SK-N-SH (cell line): Measurements from ENCODE around the gene FLT4. TPM values are rescaled to one million over a fixed set of nuclear protein-coding genes. Genes with fewer than 3 reads are reported as not detected.

Experiments
- CTCF ChIA-PET: fragments of 300-600, 350-600 bp; formaldehyde crosslinking; extraction: SDS; loops from one replicate; lab custom pipeline; 2021; lab: Yijun Ruan, JAX
- POLR2A ChIA-PET: fragments of 350-600 bp; sonication (Branson Sonifier 250); formaldehyde crosslinking; extraction: SDS; loops from one replicate; lab custom pipeline; 2020; ENCODE audit warnings: antibody characterized with exemption, inconsistent platforms; lab: Yijun Ruan, JAX
- DNase-seq: peaks from one replicate; pipeline ENCODE4 v3.0.0; 2012
- H2AFZ ChIP-seq: fragments of 200-600 bp; sonication (generic); 2 replicates; pipeline ENCODE4 v1.8.1; 2016; ENCODE audit warnings: antibody characterized with exemption, mild to moderate bottlenecking, low read depth
- H3F3A ChIP-seq: fragments of 200-600 bp; sonication (generic); replicated peaks from 2 replicates; pipeline ENCODE3; 2016; ENCODE audit warnings: antibody characterized with exemption, mild to moderate bottlenecking; ENCODE audit not compliant: insufficient read depth
- H3K27ac ChIP-seq, 2 experiments: fragments of 200-500 bp in 1 of 2; fragments of 200-600 bp in 1 of 2; sonication (Bioruptor generic) in 1 of 2; sonication (generic), shearing (Covaris generic) in 1 of 2; 2 replicates each; pipeline versions ENCODE4 v1.5.1 to v1.6.1; 2014 to 2016; ENCODE audit warnings: low read depth in 2 of 2, inconsistent platforms in 1 of 2, low read length in 1 of 2, mild to moderate bottlenecking in 1 of 2, mixed read lengths in 1 of 2
- H3K27me3 ChIP-seq: fragments of 200-600 bp; sonication (generic), shearing (Covaris generic); 2 replicates; pipeline ENCODE4 v1.6.1; 2016; ENCODE audit warnings: mixed run types; ENCODE audit not compliant: insufficient read depth
- H3K36me3 ChIP-seq, 2 experiments: fragments of 200-500 bp in 1 of 2; fragments of 200-600 bp in 1 of 2; sonication (Bioruptor generic) in 1 of 2; sonication (generic) in 1 of 2; replicated peaks in 1 of 2; 2 replicates each; pipeline versions ENCODE3 to v1.5.1; 2014 to 2016; ENCODE audit warnings: low read length in 1 of 2, mild to moderate bottlenecking in 1 of 2; ENCODE audit not compliant: insufficient read depth in 2 of 2, control insufficient read depth in 1 of 2
- H3K4me1 ChIP-seq, 2 experiments: fragments of 200-500 bp in 1 of 2; fragments of 200-600 bp in 1 of 2; sonication (Bioruptor generic) in 1 of 2; sonication (generic), shearing (Covaris generic) in 1 of 2; 2 replicates each; pipeline versions ENCODE4 v1.5.1 to v1.6.1; 2014 to 2016; ENCODE audit warnings: low read depth in 1 of 2, low read length in 1 of 2, mixed run types in 1 of 2; ENCODE audit not compliant: insufficient read depth in 2 of 2, control insufficient read depth in 1 of 2
- H3K4me2 ChIP-seq: fragments of 200-600 bp; sonication (generic), shearing (Covaris generic); 2 replicates; pipeline ENCODE4 v1.6.1; 2017; ENCODE audit warnings: mixed run types
- H3K4me3 ChIP-seq, 2 experiments: fragments of 200-500 bp in 1 of 2; fragments of 200-600 bp in 1 of 2; sonication (Bioruptor generic) in 1 of 2; sonication (generic), shearing (Covaris generic) in 1 of 2; 2 replicates each; pipeline versions ENCODE4 v1.5.1 to v1.8.1; 2014 to 2016; ENCODE audit warnings: low read depth in 2 of 2, inconsistent platforms in 1 of 2, low read length in 1 of 2, mild to moderate bottlenecking in 1 of 2, mixed read lengths in 1 of 2, moderate library complexity in 1 of 2
- H3K79me2 ChIP-seq: fragments of 200-600 bp; sonication (generic); 2 replicates; pipeline ENCODE4 v1.8.1; 2017; ENCODE audit warnings: mild to moderate bottlenecking; ENCODE audit not compliant: insufficient read depth
- H3K9ac ChIP-seq: fragments of 200-600 bp; sonication (generic); 2 replicates; pipeline ENCODE4 v1.6.1; 2017; ENCODE audit warnings: mixed run types
- H3K9me2 ChIP-seq: fragments of 200-600 bp; sonication (generic); 2 replicates; pipeline ENCODE4 v1.6.1; 2017; ENCODE audit warnings: mixed run types
- H3K9me3 ChIP-seq: fragments of 200-600 bp; sonication (generic); 2 replicates; pipeline ENCODE4 v1.6.1; 2017; ENCODE audit warnings: mixed run types, mild to moderate bottlenecking, moderate library complexity
- H4K20me1 ChIP-seq: fragments of 200-600 bp; sonication (generic); 2 replicates; pipeline ENCODE4 v1.6.1; 2017; ENCODE audit warnings: mild to moderate bottlenecking, mixed run types; ENCODE audit not compliant: insufficient read depth
- ELF1 ChIP-seq: IDR thresholded peaks from 2 replicates; pipeline ENCODE4 v1.4.0; 2012
- EP300 ChIP-seq, 2 experiments: IDR thresholded peaks; 2 replicates each; pipeline versions ENCODE4 v1.4.0 to v1.6.1; 2012; ENCODE audit warnings: borderline replicate concordance in 1 of 2, low read depth in 1 of 2, low read length in 1 of 2
- FOXJ3 ChIP-seq: sonication (generic); formaldehyde crosslinking; IDR thresholded peaks from 2 replicates; pipeline ENCODE4 v1.5.1; 2020; ENCODE audit warnings: mild to moderate bottlenecking, missing genetic modification reagents
- FOXM1 ChIP-seq: IDR thresholded peaks from 2 replicates; pipeline ENCODE4 v1.4.0; 2012; ENCODE audit warnings: low read depth, mild to moderate bottlenecking
- GABPA ChIP-seq: IDR thresholded peaks from 2 replicates; pipeline ENCODE4 v1.4.0; 2012; ENCODE audit warnings: low read depth, mild to moderate bottlenecking
- MAX ChIP-seq: IDR thresholded peaks from 2 replicates; pipeline ENCODE4 v1.4.0; 2012; ENCODE audit warnings: low read depth
- MXI1 ChIP-seq: IDR thresholded peaks from 2 replicates; pipeline ENCODE4 v1.6.1; 2012; ENCODE audit warnings: mild to moderate bottlenecking, low read depth, low read length, improper control_type of control experiment
- NFIC ChIP-seq: IDR thresholded peaks from 2 replicates; pipeline ENCODE4 v1.4.0; 2012; ENCODE audit warnings: borderline replicate concordance
- PBX3 ChIP-seq: IDR thresholded peaks from 2 replicates; pipeline ENCODE4; 2012
- POLR2AphosphoS5 ChIP-seq: IDR thresholded peaks from 2 replicates; pipeline ENCODE4 v1.6.1; 2012; ENCODE audit warnings: low read depth, low read length
- RCOR1 ChIP-seq: fragments of 150-350 bp; IDR thresholded peaks from 2 replicates; pipeline ENCODE4 v1.6.1; 2017; ENCODE audit warnings: antibody characterized with exemption, low read length
- RFX5 ChIP-seq: IDR thresholded peaks from 2 replicates; pipeline ENCODE4 v1.6.1; 2012; ENCODE audit warnings: mild to moderate bottlenecking, improper control_type of control experiment, low read length
- RXRA ChIP-seq: IDR thresholded peaks from 2 replicates; pipeline ENCODE4 v1.4.0; 2012; ENCODE audit warnings: low read depth, mild to moderate bottlenecking, borderline replicate concordance
- TAF1 ChIP-seq: IDR thresholded peaks from 2 replicates; pipeline ENCODE4 v1.6.1; 2012; ENCODE audit warnings: low read depth, mild to moderate bottlenecking, low read length, moderate library complexity, borderline replicate concordance
- TCF12 ChIP-seq: IDR thresholded peaks from 2 replicates; pipeline ENCODE4 v1.4.0; 2012
- TEAD4 ChIP-seq: IDR thresholded peaks from 2 replicates; pipeline ENCODE4 v1.4.0; 2012; ENCODE audit warnings: mild to moderate bottlenecking, borderline replicate concordance; ENCODE audit not compliant: insufficient read depth
- USF1 ChIP-seq: IDR thresholded peaks from 2 replicates; pipeline ENCODE4 v1.4.0; 2012; ENCODE audit warnings: low read depth, borderline replicate concordance
- YY1 ChIP-seq: IDR thresholded peaks from 2 replicates; pipeline ENCODE4 v1.4.0; 2012; ENCODE audit warnings: low read depth, mild to moderate bottlenecking
- ZBTB33 ChIP-seq: IDR thresholded peaks from 2 replicates; pipeline ENCODE4 v1.4.0; 2012; ENCODE audit warnings: low read depth, borderline replicate concordance
- WGBS: methylation state at CpG from one replicate; pipeline ENCODE4 v1.1.6; 2017; ENCODE audit warnings: low lambda C conversion rate; 5-methylcytosine and 5-hydroxymethylcytosine counted together
- polyA plus RNA-seq, 3 experiments: library from polyadenylated mRNA; depleted of rRNA; stranded (reverse); fragments of >200 nt; gene quantifications; 2 replicates each; pipeline ENCODE4 v1.2.3, GENCODE V29; 2012

FLT4 gene
- polyA plus RNA-seq, 1 of the 3 experiments (the other 2 are of a cell fraction): 0.05 TPM

GRCh38 chr5:180652771-180653170 lies 3.4 kb upstream of the FLT4 start:
- no peak for DNase-seq
- TF ChIP-seq RFX5: no peak
- TF ChIP-seq USF1: no peak
- TF ChIP-seq FOXM1: no peak
- no peak for TF ChIP-seq GABPA
- TF ChIP-seq FOXJ3 (CRISPR knock-in tag): no peak
- no peak for TF ChIP-seq POLR2AphosphoS5
- TF ChIP-seq YY1: no peak
- no peak for TF ChIP-seq TCF12
- TF ChIP-seq ELF1: no peak
- TF ChIP-seq EP300 (IDR thresholded peaks at IDR 0.05; ENCODE audit: borderline replicate concordance in 1 of 2, low read depth in 1 of 2, low read length in 1 of 2): no peak
- no peak for TF ChIP-seq MXI1
- TF ChIP-seq NFIC: no peak
- TF ChIP-seq RXRA: no peak
- TF ChIP-seq MAX: no peak
- TF ChIP-seq, all 33 proteins: peak for 0
- no peak overlapping the region for H2AFZ ChIP-seq
- H3K4me2 ChIP-seq: no peak overlapping the region
- POLR2A ChIA-PET: no interaction called here
- H3K9me2 ChIP-seq: no peaks in the 10 kb centered on the region
- H3K27ac ChIP-seq: no peak overlapping the region
- H3K36me3 ChIP-seq: no peaks in the 10 kb centered on the region
- H3K9ac ChIP-seq: no peak overlapping the region
- WGBS: 11% methylated on average over 4 of the region's 5 CpGs
- no peaks in the 10 kb centered on the region for H3K79me2 ChIP-seq
- CTCF ChIA-PET: interaction anchor here (1.6 kb wide), 1 partner anchor 34 kb away, joined by 4 read pairs; no protein-coding TSS in a partner anchor
- no peaks in the 10 kb centered on the region for H4K20me1 ChIP-seq
- H3K27me3 ChIP-seq: peaks cover 60% of the 10 kb centered on the region; the same call in 1 of the 2 replicates
- no peaks in the 10 kb centered on the region for H3F3A ChIP-seq
- no peaks in the 10 kb centered on the region for H3K9me3 ChIP-seq
- H3K4me3 ChIP-seq: no peak overlapping the region
- no peaks in the 10 kb centered on the region for H3K4me1 ChIP-seq

- no peaks in the 10 kb centered on the region for H3K9me3 ChIP-seq
- POLR2A ChIA-PET: no interaction called here
Observed at GRCh38 chr5:180652346-180652745, 2.9 kb upstream of the FLT4 start.

More at GRCh38 chr5:180652346-180652745, 2.9 kb upstream of the FLT4 start:
- H3K4me3 ChIP-seq: no peak overlapping the region
- no peak overlapping the region for H3K9ac ChIP-seq
- H3K9me2 ChIP-seq: no peaks in the 10 kb centered on the region
- DNase-seq: no peak
- peaks cover 61% of the 10 kb centered on the region; the same call in 1 of the 2 replicates for H3K27me3 ChIP-seq
- H3K4me1 ChIP-seq: no peaks in the 10 kb centered on the region
- H3K79me2 ChIP-seq: no peaks in the 10 kb centered on the region
- H3K4me2 ChIP-seq: no peak overlapping the region
- H3K27ac ChIP-seq: no peak overlapping the region
- CTCF ChIA-PET: interaction anchor here (1.6 kb wide), 1 partner anchor 34 kb away, joined by 4 read pairs; no protein-coding TSS in a partner anchor
- H3K36me3 ChIP-seq: no peaks in the 10 kb centered on the region
- no peaks in the 10 kb centered on the region for H4K20me1 ChIP-seq
- 33% methylated on average over 11 of the region's 11 CpGs for WGBS
- TF ChIP-seq FOXM1 (no peak), ZBTB33 (no peak), TEAD4 (no peak), TCF12 (no peak), MXI1 (no peak), PBX3 (no peak), RCOR1 (no peak), NFIC (no peak), FOXJ3 (CRISPR knock-in tag) (no peak), RXRA (no peak), TAF1 (no peak)
- no peak overlapping the region for H2AFZ ChIP-seq
- no peaks in the 10 kb centered on the region for H3F3A ChIP-seq
